ENCODE data around the gene CRYBG1. TPM values are rescaled to one million over a fixed set of nuclear protein-coding genes. Genes with fewer than 3 reads are reported as not detected.
A peak's percentile ranks its signal among the peaks of the same experiment; 100 is the strongest.

CRYBG1 gene
- total RNA-seq, 1 donor from 2014 or later = 5.8 TPM

- Mint-ChIP-seq H3K27ac (no peak overlapping the region), H3K36me3 (no peaks in the 10 kb centered on the region)
Measured at GRCh38 chr6:106508277-106508676, 147.8 kb downstream of the CRYBG1 start.

GRCh38 chr6:106508834-106509233, 148.3 kb downstream of the CRYBG1 start:
- TF ChIP-seq CTCF (conservative IDR thresholded peaks at IDR 0.05) = no peak

More at GRCh38 chr6:106508277-106508676, 147.8 kb downstream of the CRYBG1 start:
- DNase-seq (ENCODE audit: extremely low spot score, unreplicated experiment) = no peak
- Mint-ChIP-seq H3K9me3 (no peaks in the 10 kb centered on the region), H3K4me3 (no peak overlapping the region), H3K4me1 (ENCODE audit: unreplicated experiment) (peaks cover 17% of the 10 kb centered on the region), H3K27me3 (peaks cover 74% of the 10 kb centered on the region)
- no peak for TF ChIP-seq CTCF (conservative IDR thresholded peaks at IDR 0.05)

GRCh38 chr6:106509420-106510089, 149.0 kb downstream of the CRYBG1 start:
- peaks cover 17% of the 10 kb centered on the region for H3K4me1 Mint-ChIP-seq (ENCODE audit: unreplicated experiment)
- no peak for DNase-seq (ENCODE audit: extremely low spot score, unreplicated experiment)
- no peaks in the 10 kb centered on the region for H3K9me3 Mint-ChIP-seq
- H3K36me3 Mint-ChIP-seq = no peaks in the 10 kb centered on the region
- TF ChIP-seq CTCF (conservative IDR thresholded peaks at IDR 0.05) = peak; percentile 63
- peak overlapping the region; percentile 88 for H3K4me3 Mint-ChIP-seq
- H3K27me3 Mint-ChIP-seq = peaks cover 83% of the 10 kb centered on the region
- peak overlapping the region; percentile 42 for H3K27ac Mint-ChIP-seq

More at GRCh38 chr6:106508834-106509233, 148.3 kb downstream of the CRYBG1 start:
- Mint-ChIP-seq H3K36me3 (no peaks in the 10 kb centered on the region), H3K27me3 (peaks cover 79% of the 10 kb centered on the region), H3K9me3 (no peaks in the 10 kb centered on the region), H3K27ac (no peak overlapping the region), H3K4me3 (no peak overlapping the region), H3K4me1 (ENCODE audit: unreplicated experiment) (peaks cover 17% of the 10 kb centered on the region)
- no peak for DNase-seq (ENCODE audit: extremely low spot score, unreplicated experiment)

- DNase-seq (ENCODE audit: extremely low spot score, unreplicated experiment) = no peak
- Mint-ChIP-seq H3K27me3 (peaks cover 90% of the 10 kb centered on the region), H3K36me3 (no peaks in the 10 kb centered on the region), H3K27ac (peak overlapping the region; percentile 42), H3K4me3 (peak overlapping the region; percentile 88), H3K9me3 (no peaks in the 10 kb centered on the region), H3K4me1 (ENCODE audit: unreplicated experiment) (peaks cover 17% of the 10 kb centered on the region)
- TF ChIP-seq CTCF (conservative IDR thresholded peaks at IDR 0.05) = peak; percentile 24
Measured at GRCh38 chr6:106510090-106510970, 149.8 kb downstream of the CRYBG1 start.

GRCh38 chr6:106511288-106512047, 151.0 kb downstream of the CRYBG1 start:
- Mint-ChIP-seq H3K36me3 (no peaks in the 10 kb centered on the region), H3K27me3 (peaks cover 83% of the 10 kb centered on the region), H3K4me3 (peak overlapping the region; percentile 88), H3K4me1 (ENCODE audit: unreplicated experiment) (peaks cover 17% of the 10 kb centered on the region), H3K9me3 (no peaks in the 10 kb centered on the region), H3K27ac (peak overlapping the region; percentile 13)
- no peak for TF ChIP-seq CTCF (conservative IDR thresholded peaks at IDR 0.05)
- DNase-seq (ENCODE audit: extremely low spot score, unreplicated experiment) = no peak

Data from type B pancreatic cell (in vitro differentiated cells).